ENCODE results near the gene PHACTR1.

Gene PHACTR1

GRCh38 chr6:13038315-13038714 is 321.7 kb downstream of the PHACTR1 start:
- no peak for FAIRE-seq

DNA sequence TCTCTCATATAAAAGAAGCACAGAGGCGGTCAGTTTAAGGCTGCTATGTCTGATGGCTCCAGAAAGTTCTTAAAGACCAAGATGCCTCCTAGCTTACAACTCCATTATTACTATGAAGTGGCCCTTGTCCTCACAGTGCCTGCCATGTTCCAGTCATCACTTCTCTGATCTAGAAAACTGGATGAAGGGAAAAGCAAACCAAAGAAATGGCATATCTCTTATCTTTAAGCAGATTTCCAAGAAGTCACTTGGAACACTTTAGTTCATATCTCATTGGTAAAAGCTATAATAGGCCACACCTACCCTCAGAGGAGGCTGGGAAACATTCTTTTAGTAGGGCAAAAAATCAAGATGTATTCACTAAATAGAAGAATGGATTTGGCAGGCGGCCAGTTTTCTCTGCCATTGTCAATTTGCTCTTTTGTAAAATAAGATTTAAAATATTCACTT is 322.2 kb downstream of the PHACTR1 start:
- no peak for FAIRE-seq

DNA sequence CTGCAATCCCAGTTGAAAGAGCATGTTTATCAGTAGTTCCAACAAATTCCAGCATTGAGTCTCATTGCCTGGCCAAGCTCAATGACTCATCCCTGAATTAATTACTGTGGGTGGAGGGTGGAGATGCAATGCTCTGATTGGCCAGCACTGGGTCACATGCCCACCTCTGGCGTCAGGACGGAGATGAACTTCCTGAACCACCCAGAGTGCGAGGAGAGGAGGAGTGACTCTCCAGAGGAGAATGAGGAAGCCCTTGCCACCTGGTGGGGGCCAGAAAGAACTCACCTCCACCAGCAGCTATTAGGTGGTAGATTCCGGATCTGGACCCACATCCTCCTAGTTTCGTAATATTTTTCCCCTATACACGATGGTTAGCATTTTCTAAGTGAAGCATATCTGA is 327.8 kb downstream of the PHACTR1 start:
- no peak for FAIRE-seq

DNA sequence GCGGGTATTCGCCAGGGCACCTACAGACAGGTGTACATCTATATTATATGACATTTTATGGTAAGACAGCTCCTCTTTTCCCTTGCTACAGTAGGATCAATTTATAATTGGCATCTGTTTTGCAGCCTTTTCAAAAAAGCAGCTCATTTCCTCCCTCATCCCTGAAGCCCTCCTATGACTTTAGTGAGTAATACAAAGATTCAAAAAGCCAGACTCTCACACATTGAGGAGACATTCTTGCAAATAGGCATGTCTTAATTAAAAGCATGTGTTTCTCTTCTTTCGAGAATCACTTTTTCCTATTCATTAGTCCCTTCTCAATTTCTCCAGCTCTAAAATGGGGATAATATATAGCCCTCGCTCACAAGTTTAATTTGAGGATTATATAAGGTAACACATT is 328.3 kb downstream of the PHACTR1 start:
- FAIRE-seq: no peak

- no peak for FAIRE-seq
These were observed 329.1 kb downstream of the PHACTR1 start for GRCh38 chr6:13045676-13046075.

- no peak for FAIRE-seq
These were observed 329.5 kb downstream of the PHACTR1 start for GRCh38 chr6:13046084-13046483.

DNA sequence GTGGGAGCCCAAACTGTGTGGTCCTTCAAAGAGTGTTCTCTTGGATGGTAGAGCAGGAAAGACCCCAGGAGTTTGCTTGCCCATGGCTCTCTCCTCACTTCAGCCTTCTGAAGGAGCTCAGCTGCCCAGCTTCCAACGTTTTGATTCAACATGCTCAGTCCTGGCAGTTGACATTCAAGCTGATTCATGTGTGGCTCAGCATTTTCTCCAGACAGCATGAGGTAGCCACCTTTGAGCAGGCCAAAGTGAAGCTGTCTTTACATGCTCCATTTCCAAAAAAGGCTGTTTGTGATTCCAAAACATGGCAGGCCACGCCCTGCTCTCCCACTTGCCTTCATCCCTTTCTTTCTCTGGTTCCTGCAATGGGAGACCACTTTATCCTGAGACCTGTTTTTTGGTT is 331.5 kb downstream of the PHACTR1 start:
- FAIRE-seq: no peak

DNA sequence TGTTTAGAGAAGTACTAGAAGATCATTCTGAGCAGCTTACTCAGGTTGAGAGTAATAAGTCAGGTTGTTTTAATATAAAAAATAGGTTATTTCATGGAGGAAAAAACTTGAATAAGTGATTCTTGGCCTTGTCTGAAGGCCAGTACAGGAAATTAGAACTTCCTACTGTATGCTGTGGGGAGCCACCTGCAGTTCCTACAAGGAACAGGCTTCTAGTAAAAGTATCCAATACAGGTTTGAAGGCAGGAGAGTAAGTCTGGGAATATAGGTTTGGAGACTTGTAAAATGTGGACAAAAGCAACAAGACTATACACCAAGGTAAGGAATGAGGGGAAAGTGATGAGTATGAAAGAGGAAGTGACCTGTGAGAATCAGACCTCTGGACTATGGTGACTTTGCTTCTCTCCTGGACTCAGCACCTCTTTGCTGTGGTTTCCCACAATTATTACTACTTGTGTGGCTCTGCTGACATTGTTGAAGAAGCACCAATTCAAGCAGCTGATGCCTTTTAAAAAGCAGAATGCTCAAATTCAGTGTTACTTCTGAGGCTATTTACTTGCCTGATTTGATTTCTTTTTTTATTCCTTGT is 333.2 kb downstream of the PHACTR1 start:
- no peak for FAIRE-seq

- FAIRE-seq: no peak
These were observed 336.5 kb downstream of the PHACTR1 start for GRCh38 chr6:13053006-13053461.

DNA sequence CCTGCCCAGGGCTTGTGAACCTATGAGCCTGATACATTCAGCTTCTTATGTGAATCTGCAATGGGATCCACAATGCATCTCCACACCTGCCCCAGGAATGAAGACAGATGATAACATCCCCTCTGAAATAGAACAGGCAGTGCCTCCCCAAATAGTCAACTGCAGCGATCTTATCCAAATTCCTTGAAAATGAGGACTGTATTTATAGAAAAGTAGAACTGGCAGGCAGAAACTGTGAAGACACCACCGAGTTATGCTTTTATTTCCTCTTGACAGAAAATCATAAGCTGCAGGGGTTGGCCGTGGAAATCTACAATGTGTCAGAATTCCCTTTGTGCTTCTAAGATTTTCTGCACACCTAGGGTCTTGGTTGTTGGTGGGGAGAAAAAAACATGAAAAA is 341.5 kb downstream of the PHACTR1 start:
- no peak for FAIRE-seq

DNA sequence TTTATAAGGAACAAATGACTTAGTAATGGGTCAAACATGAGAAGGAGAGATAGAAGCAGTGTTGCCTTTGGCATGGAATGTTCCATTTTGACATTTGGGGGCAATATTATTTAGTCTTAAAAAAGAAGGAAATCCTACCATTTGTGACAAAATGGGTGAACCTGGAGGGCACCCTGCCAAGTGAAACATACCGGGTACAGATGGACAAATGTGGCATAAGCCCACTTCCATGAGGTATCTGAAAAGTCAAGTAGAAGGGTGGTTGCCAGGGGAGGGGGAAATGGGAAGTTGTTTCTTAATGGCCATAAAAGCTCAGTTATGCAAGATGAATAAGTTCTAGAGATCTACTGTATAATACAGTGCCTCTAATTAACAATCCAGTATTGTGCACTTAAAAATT is 342.5 kb downstream of the PHACTR1 start:
- FAIRE-seq: no peak

- FAIRE-seq: no peak
These were observed 346.8 kb downstream of the PHACTR1 start for GRCh38 chr6:13063300-13063918.

- no peak for FAIRE-seq
These were observed 349.0 kb downstream of the PHACTR1 start for GRCh38 chr6:13065581-13065980.

- no peak for FAIRE-seq
These were observed 349.5 kb downstream of the PHACTR1 start for GRCh38 chr6:13066050-13066449.

- no peak for FAIRE-seq
These were observed 350.3 kb downstream of the PHACTR1 start for GRCh38 chr6:13066820-13067219.

DNA sequence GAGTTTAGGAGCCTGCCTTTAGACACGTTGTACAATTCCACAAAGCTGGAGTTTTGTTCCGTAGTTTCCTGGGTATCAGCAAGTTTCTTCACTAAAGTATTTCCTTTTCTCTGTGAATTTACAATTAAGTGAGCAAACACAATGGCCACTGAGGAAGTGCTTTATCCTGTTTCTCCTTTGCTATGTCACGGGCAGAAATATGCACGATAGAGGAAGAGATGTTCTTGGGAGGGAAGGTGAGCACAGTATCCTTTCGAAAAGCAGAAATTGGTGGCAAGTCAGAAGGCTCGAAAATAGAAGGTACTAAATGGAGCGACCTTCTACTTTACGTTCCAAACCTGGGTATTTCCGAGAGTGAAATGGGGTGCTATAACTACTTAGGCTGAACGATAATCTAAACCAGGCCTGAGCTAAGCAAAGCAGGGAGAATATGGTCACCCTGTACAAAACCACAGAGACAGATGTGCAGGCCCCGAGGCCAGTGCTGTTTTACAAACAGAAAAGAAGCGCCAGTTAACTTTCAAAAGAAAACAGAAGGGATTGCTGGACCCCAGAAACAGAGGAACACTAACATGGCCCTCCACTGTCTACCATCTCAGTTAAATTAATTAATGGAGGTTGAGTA is 352.1 kb downstream of the PHACTR1 start:
- FAIRE-seq: no peak

GRCh38 chr6:13071550-13072345 is 355.2 kb downstream of the PHACTR1 start:
- no peak for FAIRE-seq

GRCh38 chr6:13072686-13073347 is 356.2 kb downstream of the PHACTR1 start:
- FAIRE-seq: no peak

DNA sequence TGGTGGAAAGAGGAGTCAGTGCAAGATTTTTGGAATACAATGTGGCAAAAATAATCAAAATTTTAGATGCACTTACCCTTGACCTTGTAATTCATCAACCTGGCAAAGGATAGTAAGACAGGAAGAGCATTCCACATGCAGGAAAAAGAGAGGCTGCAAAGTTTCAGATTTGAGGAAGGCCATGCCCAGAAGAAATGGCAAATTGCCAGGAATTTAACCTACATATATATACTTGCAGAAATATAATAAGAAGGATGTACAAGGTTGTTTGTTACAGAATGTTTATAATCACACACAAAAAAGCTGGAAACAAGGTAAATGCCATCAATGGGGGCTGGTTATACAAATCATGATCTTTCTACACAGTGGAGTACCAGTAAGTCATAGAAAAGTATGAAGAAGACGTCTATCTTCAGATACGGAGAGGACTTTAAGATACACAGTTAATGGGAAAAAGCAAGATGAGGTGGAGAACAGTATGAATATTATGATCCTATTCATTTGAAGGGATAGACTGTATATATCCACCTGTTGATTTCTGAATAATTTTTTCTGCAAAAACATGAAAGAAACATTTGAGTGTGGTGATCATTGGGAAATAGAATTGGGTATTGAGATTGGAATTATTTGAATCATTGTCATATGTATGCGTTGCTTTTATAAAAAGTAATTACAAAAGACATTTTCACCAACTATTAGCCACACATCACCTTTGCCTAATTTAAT is 358.0 kb downstream of the PHACTR1 start:
- no peak for FAIRE-seq

DNA sequence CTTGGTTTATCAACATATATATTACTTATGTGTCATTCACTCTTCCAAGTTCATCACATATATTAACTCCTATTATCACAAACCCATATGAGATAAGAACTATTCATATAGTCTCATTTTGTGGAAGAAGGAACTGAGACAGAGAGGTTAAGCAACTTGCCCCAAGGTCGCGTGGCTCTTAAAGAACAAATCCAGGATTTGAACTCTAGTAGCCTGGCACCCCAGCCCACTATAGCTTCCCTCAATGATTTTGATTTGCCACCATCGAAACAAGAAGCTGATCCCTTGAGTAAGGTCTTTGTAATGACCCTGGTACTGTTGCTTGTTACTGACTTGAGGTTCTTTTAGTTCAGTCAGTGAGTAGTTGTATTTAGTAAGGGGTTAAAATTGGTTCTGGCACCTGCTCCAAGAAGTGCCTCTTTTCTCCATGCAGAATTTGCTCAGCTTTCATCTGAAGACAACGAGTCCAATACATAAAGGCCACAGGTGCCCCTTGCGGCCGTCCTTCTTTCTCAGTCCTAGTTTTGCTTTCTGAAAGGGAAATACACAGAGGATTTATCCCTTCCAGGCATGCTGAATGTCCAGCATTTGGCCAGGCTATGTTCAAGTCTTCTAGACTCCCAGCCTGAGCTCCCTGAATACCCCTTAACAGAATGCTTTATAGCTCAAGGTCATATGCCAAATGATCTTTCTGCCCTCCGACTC is 358.7 kb downstream of the PHACTR1 start:
- FAIRE-seq: no peak

DNA sequence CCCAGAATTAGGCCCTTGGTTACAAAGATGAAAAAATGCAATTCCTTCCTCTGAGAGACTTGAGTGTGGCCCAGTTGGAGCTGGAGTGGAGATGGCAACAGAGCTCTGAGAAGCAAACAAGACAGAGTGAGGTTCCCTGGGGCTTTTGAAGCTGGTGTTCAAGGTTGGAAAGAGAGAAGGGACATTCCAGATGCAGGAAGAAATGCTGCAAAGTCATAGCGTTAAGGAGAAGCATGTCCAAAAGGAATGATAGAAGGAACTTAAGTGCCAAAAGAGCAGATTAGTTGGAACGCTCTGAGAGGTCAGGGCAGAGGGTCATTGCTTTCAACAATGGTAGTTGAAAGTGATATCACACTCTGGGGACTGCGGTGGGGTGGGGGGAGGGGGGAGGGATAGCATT is 360.0 kb downstream of the PHACTR1 start:
- no peak for FAIRE-seq

DNA sequence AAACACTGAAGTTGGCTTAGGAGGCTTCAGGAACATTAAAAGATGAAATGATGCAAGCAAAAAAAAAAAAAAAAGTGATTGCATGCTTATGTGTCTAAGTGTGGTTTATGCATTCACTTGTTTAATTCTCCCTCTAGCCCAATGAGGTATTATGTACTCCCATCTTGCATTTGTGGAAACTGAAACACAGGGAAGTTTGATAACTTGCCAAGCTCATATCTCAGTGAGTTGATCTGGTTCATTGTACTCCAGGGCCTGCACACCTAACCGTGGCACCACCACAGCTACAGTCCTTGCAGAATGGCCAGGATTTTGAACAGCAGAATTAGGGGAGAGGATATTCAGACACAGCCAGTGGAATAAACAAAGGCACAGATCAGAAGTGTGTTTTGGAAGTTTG is 360.6 kb downstream of the PHACTR1 start:
- FAIRE-seq: no peak

Measured in TTC549 (cell line).